GM23338 (cell line): Measurements from ENCODE around the gene CASQ1. TPM values are rescaled to one million over a fixed set of nuclear protein-coding genes. Genes with fewer than 3 reads are reported as not detected.
A peak's percentile ranks its signal among the peaks of the same experiment; 100 is the strongest.

ENCODE experiments used
- ATAC-seq: fragments of 200-7000 bp; cut with Tn5 transposase; 3 replicates; pipeline ENCODE4 v1.9.1; 2020
- DNase-seq: peaks from one replicate; pipeline ENCODE4 v3.0.0-alpha.2; 2015; ENCODE audit warnings: low spot score
- H2AFZ ChIP-seq: fragments of 200-600 bp; sonication (generic); 2 replicates; pipeline ENCODE4 v1.8.0; 2016; ENCODE audit warnings: antibody characterized with exemption, mild to moderate bottlenecking, moderate library complexity
- H3F3A ChIP-seq: fragments of 200-600 bp; sonication (generic); replicated peaks from 2 replicates; pipeline ENCODE4 v1.8.0; 2017; ENCODE audit warnings: antibody characterized with exemption, mixed run types, low read depth
- H3K27ac ChIP-seq: fragments of 200-600 bp; sonication (generic); 2 replicates; pipeline ENCODE4 v1.6.1; 2016; ENCODE audit warnings: low read depth
- H3K27me3 ChIP-seq: fragments of 200-600 bp; sonication (generic); 2 replicates; pipeline ENCODE4 v1.8.0; 2016; ENCODE audit warnings: mild to moderate bottlenecking, mixed run types, moderate library complexity; ENCODE audit not compliant: insufficient read depth
- H3K36me3 ChIP-seq: fragments of 200-600 bp; sonication (generic); 2 replicates; pipeline ENCODE4 v1.8.0; 2016; ENCODE audit warnings: mild to moderate bottlenecking; ENCODE audit not compliant: insufficient read depth
- H3K4me1 ChIP-seq: fragments of 200-600 bp; sonication (generic); 2 replicates; pipeline ENCODE4 v1.8.0; 2016; ENCODE audit warnings: mild to moderate bottlenecking, moderate library complexity; ENCODE audit not compliant: insufficient read depth
- H3K4me2 ChIP-seq: fragments of 200-600 bp; sonication (generic); 2 replicates; pipeline ENCODE4 v1.7.1; 2017; ENCODE audit warnings: mixed run types
- H3K4me3 ChIP-seq: fragments of 200-600 bp; sonication (generic); 2 replicates; pipeline ENCODE4 v1.6.1; 2016; ENCODE audit warnings: mixed run types
- H3K79me2 ChIP-seq: fragments of 200-600 bp; sonication (generic); replicated peaks from 2 replicates; pipeline ENCODE4 v1.8.0; 2017; ENCODE audit warnings: mild to moderate bottlenecking; ENCODE audit not compliant: insufficient read depth
- H3K9me2 ChIP-seq: fragments of 200-600 bp; sonication (generic); 2 replicates; pipeline ENCODE4 v1.8.0; 2017; ENCODE audit not compliant: insufficient read depth
- H4K20me1 ChIP-seq: fragments of 200-600 bp; sonication (generic); replicated peaks from 2 replicates; pipeline ENCODE4 v1.8.0; 2017; ENCODE audit warnings: mild to moderate bottlenecking; ENCODE audit not compliant: insufficient read depth
- H3K27ac Mint-ChIP-seq: 2 replicates; pipeline ENCODE4 v1.8.0; 2020; ENCODE audit warnings: inconsistent platforms, mild to moderate bottlenecking, moderate library complexity, mixed read lengths
- H3K27me3 Mint-ChIP-seq: 3 replicates; pipeline ENCODE4 v1.8.0; 2022; ENCODE audit warnings: low read depth, mild to moderate bottlenecking, moderate library complexity, mixed read lengths, inconsistent platforms; ENCODE audit not compliant: insufficient read depth, poor library complexity
- H3K36me3 Mint-ChIP-seq: 3 replicates; pipeline ENCODE4 v1.8.0; 2021; ENCODE audit warnings: low read depth, mild to moderate bottlenecking, inconsistent platforms, moderate library complexity, mixed read lengths
- H3K4me1 Mint-ChIP-seq: 3 replicates; pipeline ENCODE4 v1.8.0; 2020; ENCODE audit warnings: mild to moderate bottlenecking, inconsistent platforms, mixed read lengths
- H3K4me3 Mint-ChIP-seq: 3 replicates; pipeline ENCODE4 v1.8.0; 2021; ENCODE audit warnings: moderate library complexity, mild to moderate bottlenecking, inconsistent platforms, mixed read lengths
- H3K9me3 Mint-ChIP-seq: 3 replicates; pipeline ENCODE4 v1.8.0; 2020; ENCODE audit warnings: moderate library complexity, mild to moderate bottlenecking, inconsistent platforms, mixed read lengths
- CREB1 ChIP-seq: fragments of 250-450 bp; sonication (Bioruptor Pico); IDR thresholded peaks from 2 replicates; pipeline ENCODE4 v1.5.0; 2020; ENCODE audit warnings: low read depth, mild to moderate bottlenecking, moderate library complexity
- EZH2phosphoT487 ChIP-seq: fragments of 200-600 bp; sonication (generic); IDR thresholded peaks from one replicate; pipeline ENCODE4 v1.8.1; 2018; ENCODE audit warnings: antibody characterized with exemption; ENCODE audit not compliant: unreplicated experiment
- POLR2AphosphoS5 ChIP-seq: IDR thresholded peaks from 2 replicates; pipeline ENCODE4 v1.6.1; 2016; ENCODE audit warnings: antibody characterized with exemption, low read depth
- STAT1 ChIP-seq: IDR thresholded peaks from one replicate; pipeline ENCODE4 v1.6.1; 2016; ENCODE audit warnings: antibody characterized with exemption; ENCODE audit not compliant: unreplicated experiment
- ZNF114 ChIP-seq: fragments of 250-450 bp; sonication (Bioruptor Pico); IDR thresholded peaks from 2 replicates; pipeline ENCODE4 v1.5.0; 2020; ENCODE audit warnings: mild to moderate bottlenecking, moderate library complexity
- polyA plus RNA-seq: library from polyadenylated mRNA; unstranded; fragments of >200 nt; fragmentation: Nextera tagmentation; extraction: Ambion mirVana; gene quantifications from 2 replicates; pipeline ENCODE4 v1.2.1, GENCODE V29; 2016
- total RNA-seq: library from RNA; depleted of rRNA; stranded (reverse); fragments of >200 nt; shearing (Covaris generic); gene quantifications from 2 replicates; pipeline ENCODE4 v1.2.3, GENCODE V29; 2014
- TF ChIP-seq, protein P1 (sequence below): fragments of 250-450 bp; sonication (Bioruptor Pico); IDR thresholded peaks from 2 replicates; pipeline ENCODE4 v1.5.0; 2020; ENCODE audit warnings: mild to moderate bottlenecking, moderate library complexity
- TF ChIP-seq, protein P2 (sequence below): IDR thresholded peaks from one replicate; pipeline ENCODE4 v1.6.1; 2018; ENCODE audit warnings: antibody characterized with exemption; ENCODE audit not compliant: unreplicated experiment

Gene CASQ1
- total and polyA plus RNA-seq, 2 experiments from 2014 or later: 1.1 to 2.8 TPM

DNA sequence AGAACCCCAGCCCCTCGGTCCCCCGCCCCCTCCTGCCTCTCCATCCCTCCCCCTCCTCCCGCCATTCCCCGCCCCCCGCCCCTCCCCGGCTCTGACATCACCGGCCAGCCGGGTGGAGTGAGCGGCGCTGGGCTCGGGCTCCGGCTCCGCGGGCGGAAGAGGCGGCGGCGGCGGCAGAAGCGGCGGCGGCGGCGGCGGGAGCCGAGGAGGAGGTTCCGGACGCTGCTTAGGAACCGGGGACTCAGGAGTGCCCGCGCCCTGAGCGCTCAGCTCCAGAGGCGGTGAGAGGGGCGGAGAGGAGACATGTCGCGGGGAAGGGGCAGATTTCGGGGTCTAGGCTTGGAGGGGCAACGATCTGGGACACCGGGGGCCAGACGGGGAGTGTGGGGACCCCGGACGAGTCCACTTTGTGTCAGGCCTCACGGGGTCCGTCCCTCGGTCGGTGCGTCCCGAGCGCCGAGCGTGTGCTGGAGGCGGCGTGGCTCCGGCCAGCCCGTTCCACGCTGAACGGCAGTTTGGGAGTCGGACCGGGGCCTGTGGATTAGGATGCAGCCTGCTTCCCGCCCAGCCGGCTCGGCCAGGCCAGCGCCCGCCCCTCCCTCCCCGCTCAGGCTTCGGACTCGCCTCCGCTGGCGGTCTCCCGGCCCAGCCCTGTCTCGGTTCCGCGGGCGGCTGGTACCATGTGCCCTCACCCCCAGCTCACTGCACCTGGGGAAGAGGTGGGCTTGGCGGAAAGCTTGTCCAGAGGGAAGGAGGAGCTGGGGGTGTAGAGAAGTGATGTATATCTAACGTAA, 15.1 kb downstream of the CASQ1 start, which contains the start of gene PEA15:
TSS of gene PEA15 (plus strand) at position 143 of the 794 bp plus-strand sequence. CDS start 6,161 bp downstream, outside the sequence.
- peak; percentile 71 for ATAC-seq
- H3K79me2 ChIP-seq: peaks cover 38% of the 10 kb centered on the region
- peaks cover 55% of the 10 kb centered on the region for H3K4me1 Mint-ChIP-seq

DNA sequence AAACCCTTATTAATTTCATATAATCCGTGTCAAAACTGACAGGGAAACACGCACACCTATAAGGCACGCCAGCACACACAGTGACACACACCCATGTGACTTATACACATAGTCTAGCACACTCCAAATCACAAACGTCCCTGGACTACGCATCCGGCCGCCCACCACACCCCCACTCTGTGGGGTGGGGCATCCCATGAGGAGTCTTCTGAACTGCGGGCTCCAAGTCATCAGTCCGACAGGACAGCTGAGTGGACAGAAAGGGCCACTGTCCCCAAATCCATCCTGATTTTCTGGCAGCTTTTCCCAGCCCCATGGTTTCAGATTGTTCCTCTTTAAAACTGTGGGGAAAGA, 15.6 kb downstream of the CASQ1 start:
- ATAC-seq: peak; percentile 3
- peaks cover 58% of the 10 kb centered on the region for H3K4me1 ChIP-seq
- Mint-ChIP-seq H3K27me3 (peaks cover 25% of the 10 kb centered on the region), H3K4me1 (peaks cover 60% of the 10 kb centered on the region), H3K9me3 (no peaks in the 10 kb centered on the region), H3K4me3 (peak overlapping the region; percentile 83), H3K36me3 (peaks cover 25% of the 10 kb centered on the region), H3K27ac (no peak overlapping the region)
- peak overlapping the region; percentile 99 for H3K4me2 ChIP-seq
- 0 out of 2 replicates have a peak, but pooled peaks cover 8% of the 10 kb centered on the region for H3K9me2 ChIP-seq
- DNase-seq: no peak
- peaks cover 9% of the 10 kb centered on the region for H3F3A ChIP-seq
- H3K27me3 ChIP-seq: no peaks in the 10 kb centered on the region
- TF ChIP-seq ZNF114 (CRISPR knock-in tag): no peak
- TF ChIP-seq, protein P1, sequence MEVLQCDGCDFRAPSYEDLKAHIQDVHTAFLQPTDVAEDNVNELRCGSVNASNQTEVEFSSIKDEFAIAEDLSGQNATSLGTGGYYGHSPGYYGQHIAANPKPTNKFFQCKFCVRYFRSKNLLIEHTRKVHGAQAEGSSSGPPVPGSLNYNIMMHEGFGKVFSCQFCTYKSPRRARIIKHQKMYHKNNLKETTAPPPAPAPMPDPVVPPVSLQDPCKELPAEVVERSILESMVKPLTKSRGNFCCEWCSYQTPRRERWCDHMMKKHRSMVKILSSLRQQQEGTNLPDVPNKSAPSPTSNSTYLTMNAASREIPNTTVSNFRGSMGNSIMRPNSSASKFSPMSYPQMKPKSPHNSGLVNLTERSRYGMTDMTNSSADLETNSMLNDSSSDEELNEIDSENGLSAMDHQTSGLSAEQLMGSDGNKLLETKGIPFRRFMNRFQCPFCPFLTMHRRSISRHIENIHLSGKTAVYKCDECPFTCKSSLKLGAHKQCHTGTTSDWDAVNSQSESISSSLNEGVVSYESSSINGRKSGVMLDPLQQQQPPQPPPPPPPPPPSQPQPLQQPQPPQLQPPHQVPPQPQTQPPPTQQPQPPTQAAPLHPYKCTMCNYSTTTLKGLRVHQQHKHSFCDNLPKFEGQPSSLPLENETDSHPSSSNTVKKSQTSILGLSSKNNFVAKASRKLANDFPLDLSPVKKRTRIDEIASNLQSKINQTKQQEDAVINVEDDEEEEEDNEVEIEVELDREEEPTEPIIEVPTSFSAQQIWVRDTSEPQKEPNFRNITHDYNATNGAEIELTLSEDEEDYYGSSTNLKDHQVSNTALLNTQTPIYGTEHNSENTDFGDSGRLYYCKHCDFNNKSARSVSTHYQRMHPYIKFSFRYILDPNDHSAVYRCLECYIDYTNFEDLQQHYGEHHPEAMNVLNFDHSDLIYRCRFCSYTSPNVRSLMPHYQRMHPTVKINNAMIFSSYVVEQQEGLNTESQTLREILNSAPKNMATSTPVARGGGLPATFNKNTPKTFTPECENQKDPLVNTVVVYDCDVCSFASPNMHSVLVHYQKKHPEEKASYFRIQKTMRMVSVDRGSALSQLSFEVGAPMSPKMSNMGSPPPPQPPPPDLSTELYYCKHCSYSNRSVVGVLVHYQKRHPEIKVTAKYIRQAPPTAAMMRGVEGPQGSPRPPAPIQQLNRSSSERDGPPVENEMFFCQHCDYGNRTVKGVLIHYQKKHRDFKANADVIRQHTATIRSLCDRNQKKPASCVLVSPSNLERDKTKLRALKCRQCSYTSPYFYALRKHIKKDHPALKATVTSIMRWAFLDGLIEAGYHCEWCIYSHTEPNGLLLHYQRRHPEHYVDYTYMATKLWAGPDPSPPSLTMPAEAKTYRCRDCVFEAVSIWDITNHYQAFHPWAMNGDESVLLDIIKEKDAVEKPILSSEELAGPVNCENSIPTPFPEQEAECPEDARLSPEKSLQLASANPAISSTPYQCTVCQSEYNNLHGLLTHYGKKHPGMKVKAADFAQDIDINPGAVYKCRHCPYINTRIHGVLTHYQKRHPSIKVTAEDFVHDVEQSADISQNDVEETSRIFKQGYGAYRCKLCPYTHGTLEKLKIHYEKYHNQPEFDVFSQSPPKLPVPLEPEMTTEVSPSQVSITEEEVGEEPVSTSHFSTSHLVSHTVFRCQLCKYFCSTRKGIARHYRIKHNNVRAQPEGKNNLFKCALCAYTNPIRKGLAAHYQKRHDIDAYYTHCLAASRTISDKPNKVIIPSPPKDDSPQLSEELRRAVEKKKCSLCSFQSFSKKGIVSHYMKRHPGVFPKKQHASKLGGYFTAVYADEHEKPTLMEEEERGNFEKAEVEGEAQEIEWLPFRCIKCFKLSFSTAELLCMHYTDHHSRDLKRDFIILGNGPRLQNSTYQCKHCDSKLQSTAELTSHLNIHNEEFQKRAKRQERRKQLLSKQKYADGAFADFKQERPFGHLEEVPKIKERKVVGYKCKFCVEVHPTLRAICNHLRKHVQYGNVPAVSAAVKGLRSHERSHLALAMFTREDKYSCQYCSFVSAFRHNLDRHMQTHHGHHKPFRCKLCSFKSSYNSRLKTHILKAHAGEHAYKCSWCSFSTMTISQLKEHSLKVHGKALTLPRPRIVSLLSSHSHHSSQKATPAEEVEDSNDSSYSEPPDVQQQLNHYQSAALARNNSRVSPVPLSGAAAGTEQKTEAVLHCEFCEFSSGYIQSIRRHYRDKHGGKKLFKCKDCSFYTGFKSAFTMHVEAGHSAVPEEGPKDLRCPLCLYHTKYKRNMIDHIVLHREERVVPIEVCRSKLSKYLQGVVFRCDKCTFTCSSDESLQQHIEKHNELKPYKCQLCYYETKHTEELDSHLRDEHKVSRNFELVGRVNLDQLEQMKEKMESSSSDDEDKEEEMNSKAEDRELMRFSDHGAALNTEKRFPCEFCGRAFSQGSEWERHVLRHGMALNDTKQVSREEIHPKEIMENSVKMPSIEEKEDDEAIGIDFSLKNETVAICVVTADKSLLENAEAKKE (CRISPR knock-in tag): no peak
- no peak for TF ChIP-seq STAT1
- H2AFZ ChIP-seq: no peak overlapping the region
- H3K4me3 ChIP-seq: peak overlapping the region; percentile 96
- H3K36me3 ChIP-seq: peaks cover 13% of the 10 kb centered on the region
- peaks cover 41% of the 10 kb centered on the region for H3K79me2 ChIP-seq
- H4K20me1 ChIP-seq: peaks cover 20% of the 10 kb centered on the region; the same call in 1 of the 2 replicates
- peak overlapping the region; percentile 20; the same call in 1 of the 2 replicates for H3K27ac ChIP-seq

More for the DNA sequence above, 15.1 kb downstream of the CASQ1 start, which contains the start of gene PEA15:
- DNase-seq: peak; percentile 90
- Mint-ChIP-seq H3K36me3 (peaks cover 23% of the 10 kb centered on the region), H3K9me3 (no peaks in the 10 kb centered on the region), H3K27me3 (peaks cover 25% of the 10 kb centered on the region), H3K27ac (0 out of 2 replicates have a peak within 1 kb of the TSS, but pooled peaks have one; percentile 37), H3K4me3 (peak within 1 kb of the TSS; percentile 83)
- Histone ChIP-seq H2AFZ (peak within 1 kb of the TSS; percentile 95), H3K9me2 (0 out of 2 replicates have a peak, but pooled peaks cover 8% of the 10 kb centered on the region), H3K4me1 (peaks cover 53% of the 10 kb centered on the region), H3F3A (peaks cover 9% of the 10 kb centered on the region), H3K4me2 (peak within 1 kb of the TSS; percentile 99), H4K20me1 (peaks cover 20% of the 10 kb centered on the region; the same call in 1 of the 2 replicates), H3K27me3 (no peaks in the 10 kb centered on the region), H3K27ac (peak within 1 kb of the TSS; percentile 20; the same call in 1 of the 2 replicates), H3K36me3 (peaks cover 12% of the 10 kb centered on the region), H3K4me3 (peak within 1 kb of the TSS; percentile 96)
- TF ChIP-seq POLR2AphosphoS5 (peak; percentile 64), CREB1 (CRISPR knock-in tag) (peak; percentile 66; the same call in 1 of the 2 replicates), EZH2phosphoT487 (no peak)
- TF ChIP-seq, protein P2, sequence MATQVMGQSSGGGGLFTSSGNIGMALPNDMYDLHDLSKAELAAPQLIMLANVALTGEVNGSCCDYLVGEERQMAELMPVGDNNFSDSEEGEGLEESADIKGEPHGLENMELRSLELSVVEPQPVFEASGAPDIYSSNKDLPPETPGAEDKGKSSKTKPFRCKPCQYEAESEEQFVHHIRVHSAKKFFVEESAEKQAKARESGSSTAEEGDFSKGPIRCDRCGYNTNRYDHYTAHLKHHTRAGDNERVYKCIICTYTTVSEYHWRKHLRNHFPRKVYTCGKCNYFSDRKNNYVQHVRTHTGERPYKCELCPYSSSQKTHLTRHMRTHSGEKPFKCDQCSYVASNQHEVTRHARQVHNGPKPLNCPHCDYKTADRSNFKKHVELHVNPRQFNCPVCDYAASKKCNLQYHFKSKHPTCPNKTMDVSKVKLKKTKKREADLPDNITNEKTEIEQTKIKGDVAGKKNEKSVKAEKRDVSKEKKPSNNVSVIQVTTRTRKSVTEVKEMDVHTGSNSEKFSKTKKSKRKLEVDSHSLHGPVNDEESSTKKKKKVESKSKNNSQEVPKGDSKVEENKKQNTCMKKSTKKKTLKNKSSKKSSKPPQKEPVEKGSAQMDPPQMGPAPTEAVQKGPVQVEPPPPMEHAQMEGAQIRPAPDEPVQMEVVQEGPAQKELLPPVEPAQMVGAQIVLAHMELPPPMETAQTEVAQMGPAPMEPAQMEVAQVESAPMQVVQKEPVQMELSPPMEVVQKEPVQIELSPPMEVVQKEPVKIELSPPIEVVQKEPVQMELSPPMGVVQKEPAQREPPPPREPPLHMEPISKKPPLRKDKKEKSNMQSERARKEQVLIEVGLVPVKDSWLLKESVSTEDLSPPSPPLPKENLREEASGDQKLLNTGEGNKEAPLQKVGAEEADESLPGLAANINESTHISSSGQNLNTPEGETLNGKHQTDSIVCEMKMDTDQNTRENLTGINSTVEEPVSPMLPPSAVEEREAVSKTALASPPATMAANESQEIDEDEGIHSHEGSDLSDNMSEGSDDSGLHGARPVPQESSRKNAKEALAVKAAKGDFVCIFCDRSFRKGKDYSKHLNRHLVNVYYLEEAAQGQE: no peak
